GM12878 (cell line): ENCODE results near the gene ADAMTSL3. TPM values are rescaled to one million over a fixed set of nuclear protein-coding genes. Genes with fewer than 3 reads are reported as not detected.

Experiments
- ATAC-seq: fragments of 200-7000 bp; cut with Tn5 transposase; 3 replicates; pipeline ENCODE4 v1.9.1; 2020; ENCODE audit warnings: mild to moderate bottlenecking, moderate library complexity
- Bru-seq: library from RNA; stranded (reverse); fragments of 400-500 nt; gene quantifications from one replicate; lab custom pipeline; 2021; lab: Mats Ljungman, UMichigan
- BruChase-seq, 2 experiments: library from RNA; stranded (reverse); fragments of 400-500 nt; gene quantifications; one replicate each; lab custom pipeline; 2021; lab: Mats Ljungman, UMichigan
- BruUV-seq: library from RNA; stranded (reverse); fragments of 400-500 nt; replicated peaks from 2 replicates; lab custom pipeline; 2021; lab: Mats Ljungman, UMichigan
- CTCF ChIA-PET: fragments of 300-600 bp; sonication (Branson Sonifier 250); formaldehyde crosslinking; extraction: SDS; loops from one replicate; lab custom pipeline; 2021; ENCODE audit warnings: inconsistent platforms; lab: Yijun Ruan, JAX
- POLR2A ChIA-PET: fragments of 350-600 bp; formaldehyde crosslinking; extraction: SDS; loops from one replicate; lab custom pipeline; 2021; ENCODE audit warnings: inconsistent platforms; lab: Charles Lee
- RAD21 ChIA-PET: fragments of 300-600 bp; sonication (Branson Sonifier 250); formaldehyde crosslinking; loops from one replicate; lab custom pipeline; 2023; ENCODE audit warnings: antibody characterized with exemption; ENCODE audit not compliant: unreplicated experiment; lab: Charles Lee
- SMC1A ChIA-PET: fragments of 300-600 bp; sonication (Branson Sonifier 250); formaldehyde crosslinking; loops from one replicate; lab custom pipeline; 2023; ENCODE audit not compliant: unreplicated experiment, uncharacterized antibody; lab: Charles Lee
- DNase-seq: peaks from one replicate; pipeline ENCODE4 v3.0.0-alpha.2; 2011; ENCODE audit warnings: low read depth, low spot score
- FAIRE-seq: peaks from 3 replicates; lab custom pipeline; 2011; peaks lifted over from hg19 to GRCh38; lab: Jason Lieb, UNC
- H2AFZ ChIP-seq: 2 replicates; pipeline ENCODE4 v1.6.0; 2011; ENCODE audit warnings: low read depth, low read length, control low read depth; ENCODE audit not compliant: control insufficient read depth
- H3K27ac ChIP-seq: 2 replicates; pipeline ENCODE4 v1.5.1; 2011; ENCODE audit warnings: control low read depth; ENCODE audit not compliant: control insufficient read depth, insufficient read depth
- H3K27me3 ChIP-seq, 2 experiments: replicated peaks in 1 of 2; 2 replicates each; pipeline versions ENCODE4 v1.6.0 to v1.6.1; 2011; ENCODE audit warnings: low read length in 1 of 2; ENCODE audit not compliant: control insufficient read depth in 2 of 2, insufficient read depth in 2 of 2
- H3K36me3 ChIP-seq, 2 experiments: 2 replicates each; pipeline ENCODE4 v1.5.1; 2011; ENCODE audit warnings: low read length in 1 of 2; ENCODE audit not compliant: control insufficient read depth in 2 of 2, insufficient read depth in 2 of 2
- H3K4me1 ChIP-seq: 2 replicates; pipeline ENCODE4 v1.6.1; 2011; ENCODE audit warnings: mild to moderate bottlenecking, low read length, moderate library complexity, mixed read lengths; ENCODE audit not compliant: control insufficient read depth, insufficient read depth
- H3K4me2 ChIP-seq: 2 replicates; pipeline ENCODE4 v1.6.0; 2011; ENCODE audit warnings: control low read depth; ENCODE audit not compliant: control insufficient read depth, insufficient read depth
- H3K4me3 ChIP-seq: fragments of 200-600 bp; sonication (generic); 2 replicates; pipeline ENCODE4 v1.5.1; 2016
- H3K79me2 ChIP-seq: 2 replicates; pipeline ENCODE4 v1.6.0; 2011; ENCODE audit warnings: low read length; ENCODE audit not compliant: control insufficient read depth, insufficient read depth
- H3K9ac ChIP-seq: 2 replicates; pipeline ENCODE4 v1.8.0; 2011; ENCODE audit warnings: low read length, control low read depth, mixed read lengths; ENCODE audit not compliant: control insufficient read depth, insufficient read depth
- H3K9me3 ChIP-seq: replicated peaks from 3 replicates; pipeline ENCODE4 v1.5.1; 2011; ENCODE audit warnings: mild to moderate bottlenecking, low read length; ENCODE audit not compliant: control insufficient read depth, insufficient read depth
- H4K20me1 ChIP-seq: 2 replicates; pipeline ENCODE4 v1.6.0; 2011; ENCODE audit not compliant: control insufficient read depth, insufficient read depth
- ATF7 ChIP-seq: fragments of 450-650 bp; IDR thresholded peaks from 2 replicates; pipeline ENCODE4 v1.6.1; 2016; ENCODE audit warnings: low read depth, mild to moderate bottlenecking
- JUNB ChIP-seq: IDR thresholded peaks from 2 replicates; pipeline ENCODE4 v1.6.1; 2016; ENCODE audit warnings: antibody characterized with exemption, mild to moderate bottlenecking
- MXI1 ChIP-seq: fragments of 150-350 bp; IDR thresholded peaks from 2 replicates; pipeline ENCODE4 v1.6.1; 2011; ENCODE audit warnings: low read depth, mild to moderate bottlenecking, inconsistent platforms, low read length, improper control_type of control experiment
- NKRF ChIP-seq: fragments of 450-650 bp; conservative IDR thresholded peaks from 2 replicates; pipeline ENCODE4 v1.6.1; 2017; ENCODE audit warnings: mild to moderate bottlenecking, moderate library complexity
- PAX5 ChIP-seq: IDR thresholded peaks from 2 replicates; pipeline ENCODE4 v1.6.1; 2011; ENCODE audit warnings: low read depth, low read length, borderline replicate concordance
- PRDM15 ChIP-seq: fragments of 450-650 bp; formaldehyde crosslinking; IDR thresholded peaks from 2 replicates; pipeline ENCODE4 v1.4.0; 2020; ENCODE audit warnings: mild to moderate bottlenecking, moderate library complexity
- WGBS: methylation state at CpG from one replicate; pipeline ENCODE4 v1.1.6; 2016; ENCODE audit warnings: low lambda C conversion rate; ENCODE audit not compliant: insufficient replicate concordance, insufficient coverage; ENCODE audit errors: missing lambda C conversion rate; 5-methylcytosine and 5-hydroxymethylcytosine counted together
- in situ Hi-C: fragments of 300-500 bp; cut with MboI; formaldehyde crosslinking; loops from 9 replicates; pipeline ENCODE4 v1.14.3; 2018; ENCODE audit warnings: mixed read lengths
- intact Hi-C: fragments of 100-400 bp; cut with micrococcal nuclease; formaldehyde crosslinking; loops from one replicate; pipeline ENCODE4 v1.14.2; 2022; ENCODE audit not compliant: unreplicated experiment
- long read RNA-seq, 2 experiments: library from polyadenylated mRNA; unstranded; transcript quantifications; one replicate each; pipeline ENCODE4 v2.0.0, GENCODE V29; 2019 to 2020
- polyA minus RNA-seq, 3 experiments: library from RNA; depleted of rRNA, polyadenylated mRNA; stranded (reverse); fragments of >200 nt; gene quantifications; 2 replicates each; pipeline ENCODE4 v1.2.3, GENCODE V29; 2011
- polyA plus RNA-seq, 11 experiments: library from polyadenylated mRNA; depleted of rRNA in 4 of 11; unstranded in 6 of 11; stranded (reverse) in 5 of 11; fragments of >200 nt; fragmentation: Nextera tagmentation in 4 of 11; fragmentation: Illumina TruSeq in 1 of 11; extraction: Ambion mirVana in 4 of 11; extraction: Trizol in 1 of 11; gene quantifications; 1 replicate in 1 of 11; 2 replicates in 10 of 11; pipeline versions ENCODE4 v1.2.1 to v1.2.3, GENCODE V29; 2011 to 2016; ENCODE audit warnings: inconsistent platforms in 2 of 11, missing spikeins in 2 of 11, low read depth in 1 of 11
- total RNA-seq, 4 experiments: library from RNA; depleted of rRNA in 3 of 4; stranded (reverse); fragments of >200 nt in 3 of 4; fragmentation: Illumina TruSeq in 1 of 4; extraction: Trizol in 1 of 4; gene quantifications; 2 replicates each; pipeline versions ENCODE4 v1.2.1 to v1.2.3, GENCODE V29; 2013 to 2021
- TF ChIP-seq, protein P1 (sequence below): IDR thresholded peaks from 2 replicates; pipeline ENCODE4 v1.6.1; 2012; ENCODE audit warnings: low read depth, low read length, improper control_type of control experiment

The ADAMTSL3 gene, protein sequence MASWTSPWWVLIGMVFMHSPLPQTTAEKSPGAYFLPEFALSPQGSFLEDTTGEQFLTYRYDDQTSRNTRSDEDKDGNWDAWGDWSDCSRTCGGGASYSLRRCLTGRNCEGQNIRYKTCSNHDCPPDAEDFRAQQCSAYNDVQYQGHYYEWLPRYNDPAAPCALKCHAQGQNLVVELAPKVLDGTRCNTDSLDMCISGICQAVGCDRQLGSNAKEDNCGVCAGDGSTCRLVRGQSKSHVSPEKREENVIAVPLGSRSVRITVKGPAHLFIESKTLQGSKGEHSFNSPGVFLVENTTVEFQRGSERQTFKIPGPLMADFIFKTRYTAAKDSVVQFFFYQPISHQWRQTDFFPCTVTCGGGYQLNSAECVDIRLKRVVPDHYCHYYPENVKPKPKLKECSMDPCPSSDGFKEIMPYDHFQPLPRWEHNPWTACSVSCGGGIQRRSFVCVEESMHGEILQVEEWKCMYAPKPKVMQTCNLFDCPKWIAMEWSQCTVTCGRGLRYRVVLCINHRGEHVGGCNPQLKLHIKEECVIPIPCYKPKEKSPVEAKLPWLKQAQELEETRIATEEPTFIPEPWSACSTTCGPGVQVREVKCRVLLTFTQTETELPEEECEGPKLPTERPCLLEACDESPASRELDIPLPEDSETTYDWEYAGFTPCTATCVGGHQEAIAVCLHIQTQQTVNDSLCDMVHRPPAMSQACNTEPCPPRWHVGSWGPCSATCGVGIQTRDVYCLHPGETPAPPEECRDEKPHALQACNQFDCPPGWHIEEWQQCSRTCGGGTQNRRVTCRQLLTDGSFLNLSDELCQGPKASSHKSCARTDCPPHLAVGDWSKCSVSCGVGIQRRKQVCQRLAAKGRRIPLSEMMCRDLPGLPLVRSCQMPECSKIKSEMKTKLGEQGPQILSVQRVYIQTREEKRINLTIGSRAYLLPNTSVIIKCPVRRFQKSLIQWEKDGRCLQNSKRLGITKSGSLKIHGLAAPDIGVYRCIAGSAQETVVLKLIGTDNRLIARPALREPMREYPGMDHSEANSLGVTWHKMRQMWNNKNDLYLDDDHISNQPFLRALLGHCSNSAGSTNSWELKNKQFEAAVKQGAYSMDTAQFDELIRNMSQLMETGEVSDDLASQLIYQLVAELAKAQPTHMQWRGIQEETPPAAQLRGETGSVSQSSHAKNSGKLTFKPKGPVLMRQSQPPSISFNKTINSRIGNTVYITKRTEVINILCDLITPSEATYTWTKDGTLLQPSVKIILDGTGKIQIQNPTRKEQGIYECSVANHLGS (N-terminal part only)
- 0.08 and 0.17 TPM in 2 replicates for total RNA-seq (2013; cell fraction: nucleolus; rRNA removed)
- total RNA-seq (2014; rRNA removed), result 0.22 and 0.28 TPM in 2 replicates
- 0.22 and 0.32 TPM in 2 replicates for total RNA-seq (2014; rRNA removed; fragmentation: Illumina TruSeq; extraction: Trizol)
- total RNA-seq (2021), result 0.26 and 0.29 TPM in 2 replicates
- polyA plus RNA-seq (2011; ENCODE audit: low read depth), result 0.12 TPM
- 0.01 TPM in 2 replicates for polyA plus RNA-seq (2011; rRNA removed)
- polyA plus RNA-seq (2011; cell fraction: cytosol; rRNA removed), result under 0.01 and 0.02 TPM in 2 replicates
- 0.01 and 0.03 TPM in 2 replicates for polyA plus RNA-seq (2011; cell fraction: nucleus; rRNA removed)
- polyA plus RNA-seq (2012), result 0.14 and 0.20 TPM in 2 replicates
- polyA plus RNA-seq (2014; fragmentation: Illumina TruSeq; extraction: Trizol), result 0.21 and 0.22 TPM in 2 replicates
- under 1 TPM; 0.08 to 0.15 TPM for polyA plus RNA-seq (2014; fragmentation: Nextera tagmentation; extraction: Ambion mirVana)
- polyA plus RNA-seq (2014; rRNA removed), result 0.06 and 0.09 TPM in 2 replicates
- under 1 TPM; 0.08 to 0.12 TPM for polyA plus RNA-seq (2016; fragmentation: Nextera tagmentation; extraction: Ambion mirVana)
- not detected in 2 replicates for polyA minus RNA-seq (2011; rRNA and poly(A)+ RNA removed)
- polyA minus RNA-seq (2011; cell fraction: cytosol; rRNA and poly(A)+ RNA removed), result not detected in 2 replicates
- not detected in 2 replicates for polyA minus RNA-seq (2011; cell fraction: nucleus; rRNA and poly(A)+ RNA removed)
- percentile 19 among the genes with signal in this experiment for Bru-seq, nascent RNA
- percentile 9 among the genes with signal in this experiment for BruChase-seq, experiment 1, labeled RNA remaining after a 6-hour chase
- percentile 9 among the genes with signal in this experiment for BruChase-seq, experiment 2, labeled RNA remaining after a 2-hour chase
- long read RNA-seq, experiment 1, result 0 reads
- long read RNA-seq, experiment 2, partial matches to known transcripts, result 0 of 3 reads
- long read RNA-seq, experiment 2, other reads (novel, unspliced or antisense), result 3 of 3 reads

DNA sequence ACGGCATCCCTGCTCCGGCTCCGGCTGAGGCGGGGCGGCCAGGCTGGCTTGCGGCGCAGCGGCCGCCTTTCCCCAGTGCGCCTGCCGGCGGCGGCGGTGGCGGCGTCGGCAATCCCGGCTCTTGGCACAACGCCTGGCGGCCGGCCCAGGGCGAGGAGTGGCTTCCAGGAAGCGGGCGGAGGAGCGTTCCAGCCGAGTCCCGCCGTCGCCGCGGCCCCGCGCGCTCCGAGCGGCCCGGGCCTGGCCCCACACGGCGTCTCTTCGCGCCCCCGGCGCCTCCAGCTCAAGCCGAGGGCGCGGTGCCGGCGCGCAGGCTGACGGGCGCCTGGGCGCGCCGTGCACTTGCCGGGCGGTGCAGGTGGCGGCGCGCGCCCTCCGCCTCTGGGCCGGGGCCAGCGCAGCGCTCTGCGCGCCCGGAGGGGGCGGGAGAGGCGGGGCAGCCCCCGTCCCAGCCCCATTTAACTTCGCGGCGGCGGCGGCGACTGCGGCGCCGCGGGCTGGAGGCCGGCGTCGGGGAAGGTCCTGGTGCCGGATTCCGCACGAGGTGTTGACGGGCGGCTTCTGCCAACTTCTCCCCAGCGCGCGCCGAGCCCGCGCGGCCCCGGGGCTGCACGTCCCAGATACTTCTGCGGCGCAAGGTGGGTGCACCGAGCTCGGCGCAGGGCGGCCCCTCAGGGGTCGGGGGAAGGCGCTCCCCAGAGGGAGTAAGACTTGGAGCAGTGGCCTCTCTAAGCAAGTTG lies at the start of gene ADAMTSL3:
TSS of gene ADAMTSL3 (plus strand) at position 485 of the 740 bp plus-strand sequence. CDS start 1,639 bp downstream, outside the sequence.
- no TSS peak for BruUV-seq
- in situ Hi-C loops, result no loop called here
- ChIA-PET SMC1A (no interaction called here), RAD21 (no interaction called here), CTCF (no interaction called here), POLR2A (no interaction called here)
- intact Hi-C loops, result no loop called here
- no peaks in the 10 kb centered on the region for H3K4me1 ChIP-seq
- H3K9ac ChIP-seq, result no peak within 1 kb of the TSS
- FAIRE-seq, result no peak
- no peak within 1 kb of the TSS for H3K4me2 ChIP-seq
- H3K4me3 ChIP-seq, result no peak within 1 kb of the TSS
- WGBS, result 77% methylated on average over 43 of the region's 105 CpGs
- H2AFZ ChIP-seq, result no peak within 1 kb of the TSS
- H3K27me3 ChIP-seq, result peaks cover 6 to 7% of the 10 kb centered on the region in 2 experiments; a peak in 3 of 4 replicates
- no peak for DNase-seq
- H3K79me2 ChIP-seq, result no peaks in the 10 kb centered on the region
- no peaks in the 10 kb centered on the region; the same call in 1 of the 3 replicates for H3K9me3 ChIP-seq
- H4K20me1 ChIP-seq, result no peaks in the 10 kb centered on the region
- H3K36me3 ChIP-seq, result no peaks in the 10 kb centered on the region
- ATAC-seq, result no peak
- H3K27ac ChIP-seq, result no peak within 1 kb of the TSS
- TF ChIP-seq JUNB (no peak), NKRF (no peak), PAX5 (no peak), PRDM15 (no peak), ATF7 (no peak), MXI1 (no peak)
- TF ChIP-seq, protein P1, sequence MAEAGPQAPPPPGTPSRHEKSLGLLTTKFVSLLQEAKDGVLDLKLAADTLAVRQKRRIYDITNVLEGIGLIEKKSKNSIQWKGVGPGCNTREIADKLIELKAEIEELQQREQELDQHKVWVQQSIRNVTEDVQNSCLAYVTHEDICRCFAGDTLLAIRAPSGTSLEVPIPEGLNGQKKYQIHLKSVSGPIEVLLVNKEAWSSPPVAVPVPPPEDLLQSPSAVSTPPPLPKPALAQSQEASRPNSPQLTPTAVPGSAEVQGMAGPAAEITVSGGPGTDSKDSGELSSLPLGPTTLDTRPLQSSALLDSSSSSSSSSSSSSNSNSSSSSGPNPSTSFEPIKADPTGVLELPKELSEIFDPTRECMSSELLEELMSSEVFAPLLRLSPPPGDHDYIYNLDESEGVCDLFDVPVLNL, result no peak
